ENCODE results near the gene AADAT.

The AADAT gene

GRCh38 chr4:170027181-170027829, 62.5 kb downstream of the AADAT start:
- DNase-seq (ENCODE audit: low spot score) = peak; percentile 97

- DNase-seq (ENCODE audit: low spot score) = peak; percentile 99
These were observed 63.3 kb downstream of the AADAT start, which contains the start of gene MFAP3L for GRCh38 chr4:170026253-170027021. MFAP3L (minus strand) TSS chr4:170026395; CDS start chr4:170005877, 20,518 bp downstream.

GRCh38 chr4:170025523-170026252, 64.1 kb downstream of the AADAT start:
- no peak for DNase-seq (ENCODE audit: low spot score)

GRCh38 chr4:170022211-170022610, 67.5 kb downstream of the AADAT start:
- DNase-seq (ENCODE audit: low spot score) = no peak

- no peak for DNase-seq (ENCODE audit: low spot score)
These were observed 72.5 kb downstream of the AADAT start for GRCh38 chr4:170017252-170017651.

GRCh38 chr4:170015285-170015684, 74.5 kb downstream of the AADAT start:
- no peak for DNase-seq (ENCODE audit: low spot score)

GRCh38 chr4:170014359-170015011, 75.3 kb downstream of the AADAT start:
- DNase-seq (ENCODE audit: low spot score) = peak; percentile 42

- no peak for DNase-seq (ENCODE audit: low spot score)
These were observed 77.2 kb downstream of the AADAT start for GRCh38 chr4:170012629-170012958.

GRCh38 chr4:170011921-170012628, 77.7 kb downstream of the AADAT start:
- DNase-seq (ENCODE audit: low spot score) = no peak
